HT1080 (cell line): ENCODE measurements around the gene ADGRA1. TPM values are rescaled to one million over a fixed set of nuclear protein-coding genes. Genes with fewer than 3 reads are reported as not detected.

Experiments
- DNase-seq: peaks from one replicate; pipeline ENCODE4 v3.0.0-alpha.2; 2015; ENCODE audit warnings: low read depth
- total RNA-seq: library from RNA; depleted of rRNA; stranded (reverse); fragments of >200 nt; shearing (Covaris generic); gene quantifications from 2 replicates; pipeline ENCODE4 v1.2.3, GENCODE V29; 2014

The ADGRA1 gene
- total RNA-seq, 1 experiment from 2014 or later: not detected

DNA sequence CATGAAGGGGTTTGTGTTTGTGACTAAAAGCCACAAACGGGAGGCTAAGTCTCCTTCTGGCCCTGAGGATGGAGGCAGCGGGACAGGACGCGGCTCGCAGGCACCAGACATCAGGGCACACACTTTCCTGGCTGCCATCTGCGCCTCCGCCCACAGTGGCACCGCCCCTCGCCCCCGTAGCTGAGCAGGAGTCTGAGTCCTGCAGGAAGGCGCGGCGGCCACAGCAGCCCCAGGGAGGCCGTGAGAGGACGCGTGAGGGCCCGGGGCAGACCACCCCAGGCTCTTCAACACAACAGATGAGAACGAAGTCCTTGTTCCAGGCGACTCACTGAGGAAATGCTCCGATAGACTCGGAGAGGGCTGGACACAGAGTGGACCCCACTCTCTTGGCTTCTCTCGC lies 6.6 kb downstream of the ADGRA1 start:
- DNase-seq: no peak

DNA sequence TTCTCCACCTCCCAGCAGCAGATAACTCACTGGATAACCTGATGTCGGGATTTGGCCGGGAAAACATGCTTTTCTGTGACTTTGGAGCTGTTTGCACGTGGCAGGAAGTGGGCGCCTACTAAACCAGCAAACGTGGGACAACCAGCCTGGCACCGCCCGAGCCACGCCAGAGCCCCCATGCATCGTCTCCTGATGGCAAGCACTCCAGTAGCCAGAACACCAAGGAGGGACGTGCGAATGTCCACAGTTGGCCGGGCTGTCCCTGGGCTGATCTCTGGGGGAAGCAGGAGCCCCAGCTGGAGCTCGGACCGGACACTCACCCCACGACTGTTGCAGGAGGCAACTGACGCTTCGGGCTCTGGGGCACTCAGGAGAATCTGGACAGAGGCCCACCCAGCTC lies 7.1 kb downstream of the ADGRA1 start:
- DNase-seq: no peak

DNA sequence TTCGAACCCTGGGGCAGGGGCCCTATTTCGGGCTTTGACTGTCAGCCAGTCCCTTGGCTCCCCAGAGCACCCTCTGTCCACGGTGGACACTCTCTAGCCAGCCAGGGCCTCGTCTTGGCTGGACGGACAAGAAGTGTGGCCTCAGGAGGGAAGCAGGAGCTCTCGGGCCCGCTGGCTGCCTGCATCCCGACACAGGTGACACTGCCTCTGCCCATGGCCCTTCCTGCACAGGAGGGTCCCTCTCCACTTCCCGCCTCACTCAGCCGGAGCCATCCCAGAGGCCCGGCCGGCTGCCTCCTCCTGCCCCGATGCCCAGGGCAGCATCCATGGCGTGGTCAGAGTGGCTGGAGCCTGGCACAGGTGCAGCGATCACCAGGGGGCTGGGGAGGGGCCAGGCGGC lies 7.9 kb downstream of the ADGRA1 start:
- no peak for DNase-seq

DNA sequence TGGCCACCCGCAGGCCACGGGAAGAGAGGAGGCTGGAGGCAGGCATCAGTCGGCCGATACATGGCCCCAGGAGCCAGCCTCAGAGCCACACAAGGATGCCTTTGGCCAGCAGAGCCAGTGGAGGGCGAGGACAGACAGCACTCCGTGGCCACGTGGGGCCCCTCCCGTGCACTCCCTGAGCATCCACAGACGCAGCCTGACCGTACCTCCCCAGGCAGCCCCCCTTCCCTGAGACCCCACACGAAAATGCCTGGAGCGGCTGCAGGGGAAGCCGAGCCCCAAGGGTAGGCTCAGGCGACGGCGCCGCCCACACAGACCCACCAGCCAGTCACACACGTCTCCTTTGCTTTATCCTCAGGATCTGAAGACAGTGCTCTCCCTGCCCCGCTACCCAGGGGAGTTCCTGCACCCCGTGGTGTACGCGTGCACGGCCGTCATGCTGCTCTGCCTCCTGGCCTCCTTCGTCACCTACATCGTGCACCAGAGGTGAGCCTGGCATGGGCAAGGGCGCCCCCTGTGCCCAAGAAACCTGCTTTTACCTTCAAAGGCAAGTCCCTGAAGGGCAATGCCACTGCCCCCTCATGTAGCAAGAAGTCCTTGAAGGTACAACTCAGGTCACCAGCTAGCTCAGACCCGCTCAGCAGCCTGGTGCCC lies 9.0 kb downstream of the ADGRA1 start:
- DNase-seq: no peak

DNA sequence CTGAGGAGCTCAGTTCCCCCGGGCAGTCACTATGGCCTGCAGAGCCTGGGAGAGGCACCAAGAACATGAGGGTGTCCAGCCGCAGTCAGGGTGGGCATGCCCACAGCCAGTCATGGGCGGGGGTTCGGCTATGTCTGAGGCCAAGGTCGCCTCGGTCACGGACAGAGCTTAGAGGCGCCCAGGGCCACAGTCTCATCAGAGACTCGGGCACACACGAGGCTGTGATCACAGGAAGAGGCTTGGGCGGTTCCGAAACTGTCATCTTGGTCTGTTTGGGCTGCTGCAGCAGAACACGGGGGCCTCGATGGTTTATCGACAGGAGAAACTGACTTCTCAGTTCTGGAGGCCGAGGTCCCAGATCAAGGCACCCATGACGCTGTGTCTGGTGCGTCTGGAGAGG lies 9.7 kb downstream of the ADGRA1 start:
- no peak for DNase-seq

DNA sequence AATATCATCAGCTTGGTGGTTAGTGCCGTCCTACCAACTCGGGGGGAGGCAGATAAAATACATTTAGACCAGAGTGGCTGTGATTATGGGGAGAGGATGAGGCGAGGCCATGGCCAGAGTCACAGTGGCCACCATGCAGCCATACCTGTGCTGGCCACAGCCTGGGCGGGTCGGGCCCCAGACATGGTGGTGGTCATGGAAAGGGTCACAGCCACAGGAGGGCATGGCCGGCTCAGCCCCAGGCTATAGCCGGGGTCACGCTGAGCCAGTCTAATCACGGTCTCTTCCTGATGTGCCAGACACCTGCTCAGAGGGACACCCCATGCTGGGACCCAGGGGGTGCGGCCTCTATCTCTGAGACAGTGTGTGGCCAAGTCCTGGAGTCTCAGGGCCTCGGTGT lies 10.2 kb downstream of the ADGRA1 start:
- no peak for DNase-seq

DNA sequence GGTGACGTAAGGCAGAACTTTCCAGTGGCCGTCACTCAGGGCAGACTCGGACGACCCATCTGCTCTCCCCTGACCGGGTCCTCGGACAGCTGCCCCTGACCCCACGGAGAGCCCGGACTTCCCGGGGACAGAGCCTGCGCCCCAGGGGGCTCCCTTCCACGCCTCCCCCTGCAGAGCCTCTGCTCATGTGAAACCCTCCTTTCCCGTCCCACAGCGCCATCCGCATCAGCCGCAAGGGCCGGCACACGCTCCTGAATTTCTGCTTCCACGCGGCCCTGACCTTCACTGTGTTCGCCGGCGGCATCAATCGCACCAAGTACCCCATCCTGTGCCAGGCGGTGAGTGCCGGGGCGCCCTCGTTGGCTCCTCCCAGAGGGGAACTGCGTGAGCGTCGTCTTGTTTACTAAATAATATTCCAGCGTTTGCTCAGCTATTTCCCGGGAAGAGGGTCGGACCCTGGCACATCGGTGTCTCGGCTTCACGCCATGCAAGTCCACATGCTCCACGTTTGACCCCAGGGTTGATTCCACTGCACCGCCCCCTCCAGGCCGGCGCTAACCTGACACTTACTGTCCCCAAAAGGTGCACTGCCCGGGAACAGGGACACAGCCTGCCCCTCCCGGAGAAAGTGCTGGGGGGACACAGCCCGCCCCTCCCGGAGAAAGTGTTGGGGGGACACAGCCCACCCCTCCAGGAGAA lies 10.9 kb downstream of the ADGRA1 start:
- DNase-seq: no peak

DNA sequence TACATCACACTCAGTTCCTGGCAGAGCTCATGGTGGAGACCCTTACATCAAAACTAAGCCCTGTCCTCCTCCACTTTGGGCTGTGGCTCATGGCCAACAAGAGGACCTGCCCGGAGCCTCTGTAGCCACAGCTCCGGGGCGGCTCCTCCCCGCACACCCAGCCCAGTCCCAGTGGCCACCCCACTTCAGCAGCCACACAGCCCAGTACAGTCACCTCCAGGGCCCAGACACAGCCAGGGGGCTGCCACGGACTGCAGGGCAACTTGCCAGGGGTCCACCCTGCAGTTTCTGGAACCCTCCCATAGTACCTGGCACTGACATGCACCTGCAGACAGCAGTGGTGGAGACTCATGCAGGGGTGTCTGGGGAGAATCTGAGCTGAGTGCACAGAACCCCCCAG lies 11.8 kb downstream of the ADGRA1 start:
- DNase-seq: no peak

DNA sequence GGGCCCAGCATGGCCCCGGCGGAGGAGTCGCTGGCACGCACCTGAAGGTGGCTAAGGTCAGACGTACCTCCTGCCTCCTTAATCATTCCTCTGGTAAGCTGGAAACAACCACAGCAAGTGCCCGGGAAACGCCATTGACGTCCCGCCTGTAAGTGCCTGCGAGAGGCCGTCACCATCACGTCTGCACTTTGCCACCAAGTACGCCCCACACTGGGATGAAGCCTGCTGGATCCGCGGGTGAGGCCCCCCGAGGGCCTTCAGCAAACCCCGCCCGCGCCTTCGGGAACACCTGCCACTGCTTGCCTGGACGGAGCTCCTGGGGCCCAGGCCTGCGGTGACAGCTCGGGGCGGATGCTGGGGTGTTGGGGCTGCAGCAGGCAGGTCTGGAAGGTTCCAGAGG lies 12.5 kb downstream of the ADGRA1 start:
- DNase-seq: no peak

DNA sequence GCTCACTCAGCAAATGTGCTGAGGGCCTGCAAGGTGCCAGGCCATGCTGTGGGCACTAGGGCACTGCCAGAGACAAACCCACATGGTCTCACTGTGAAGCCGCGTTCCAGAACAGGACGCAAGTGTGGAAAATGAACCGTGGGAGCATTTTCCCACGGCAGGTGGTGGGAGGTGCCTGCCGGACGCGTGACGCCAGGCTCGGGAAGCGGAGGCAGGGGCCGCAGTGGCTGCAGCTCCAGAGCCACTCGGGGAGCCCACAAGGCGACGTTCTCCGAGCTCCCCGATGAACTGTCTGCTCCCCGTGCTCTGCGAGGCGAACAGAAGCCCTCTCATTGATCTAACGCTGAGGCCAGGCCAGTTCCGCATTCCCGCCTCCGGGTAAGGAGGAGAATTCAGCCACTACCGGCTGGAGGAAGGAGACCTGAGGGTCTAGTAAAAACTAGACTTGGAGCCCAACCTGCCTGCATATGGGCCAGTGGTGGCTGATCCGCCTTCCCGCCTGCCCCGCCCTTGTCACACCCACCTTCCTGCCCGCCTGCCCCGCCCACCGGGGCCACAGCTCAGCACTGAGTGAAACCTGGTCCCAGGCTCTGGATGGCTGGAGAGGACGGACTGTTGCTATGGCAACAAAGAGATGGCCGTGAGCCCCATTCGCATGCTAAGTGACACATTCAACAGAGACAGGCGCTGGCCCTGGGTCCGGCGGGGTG lies 13.1 kb downstream of the ADGRA1 start:
- DNase-seq: peak; percentile 19

DNA sequence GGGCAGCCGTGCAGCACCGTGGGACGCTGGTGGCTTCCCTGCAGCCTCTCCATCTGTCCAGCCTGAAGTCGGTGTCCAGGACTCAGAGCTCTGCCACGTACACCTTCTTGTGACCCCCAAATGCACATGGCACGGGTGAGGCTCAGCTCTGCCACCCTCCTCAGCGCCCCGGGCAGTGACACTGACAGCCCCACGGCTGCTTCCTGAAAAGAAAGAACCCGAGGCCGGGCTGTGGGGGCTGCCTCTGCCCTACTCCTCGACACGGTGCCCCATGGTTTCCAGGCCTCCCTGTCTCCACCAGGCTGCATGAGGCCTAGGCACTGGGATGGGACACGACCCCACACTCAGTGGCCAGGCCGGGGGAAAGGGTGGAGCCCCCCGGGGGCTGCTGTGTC lies 13.7 kb downstream of the ADGRA1 start:
- no peak for DNase-seq

DNA sequence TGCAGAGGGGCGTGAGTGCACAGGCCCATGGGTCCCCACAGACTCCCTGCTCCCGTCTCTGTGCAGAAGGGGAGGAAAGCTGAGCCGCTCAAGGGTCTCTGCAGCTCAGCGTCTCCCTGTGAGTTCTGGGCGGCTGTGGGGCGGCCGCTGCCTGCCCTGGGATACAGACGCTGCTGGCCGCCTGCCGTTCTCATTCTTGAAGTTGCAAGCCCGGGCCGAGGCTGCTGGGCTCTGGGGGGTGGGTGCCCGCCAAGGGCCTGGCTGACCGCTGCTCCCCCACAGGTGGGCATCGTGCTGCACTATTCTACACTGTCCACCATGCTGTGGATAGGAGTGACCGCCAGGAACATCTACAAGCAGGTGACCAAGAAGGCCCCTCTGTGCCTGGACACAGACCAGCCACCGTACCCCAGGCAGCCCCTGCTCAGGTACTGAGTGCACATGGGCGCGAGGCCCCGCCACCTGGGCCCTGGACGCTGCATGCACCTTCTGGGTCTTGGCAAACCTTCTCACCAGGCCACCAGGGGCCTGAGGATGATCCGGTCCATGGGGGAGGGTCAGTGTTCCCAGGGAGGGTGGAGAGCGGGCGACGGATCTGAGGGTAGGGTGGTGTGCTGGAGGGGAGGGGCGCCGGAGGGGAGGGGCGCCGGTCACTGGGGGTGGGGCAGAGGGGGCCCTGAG lies 14.8 kb downstream of the ADGRA1 start:
- DNase-seq: no peak

DNA sequence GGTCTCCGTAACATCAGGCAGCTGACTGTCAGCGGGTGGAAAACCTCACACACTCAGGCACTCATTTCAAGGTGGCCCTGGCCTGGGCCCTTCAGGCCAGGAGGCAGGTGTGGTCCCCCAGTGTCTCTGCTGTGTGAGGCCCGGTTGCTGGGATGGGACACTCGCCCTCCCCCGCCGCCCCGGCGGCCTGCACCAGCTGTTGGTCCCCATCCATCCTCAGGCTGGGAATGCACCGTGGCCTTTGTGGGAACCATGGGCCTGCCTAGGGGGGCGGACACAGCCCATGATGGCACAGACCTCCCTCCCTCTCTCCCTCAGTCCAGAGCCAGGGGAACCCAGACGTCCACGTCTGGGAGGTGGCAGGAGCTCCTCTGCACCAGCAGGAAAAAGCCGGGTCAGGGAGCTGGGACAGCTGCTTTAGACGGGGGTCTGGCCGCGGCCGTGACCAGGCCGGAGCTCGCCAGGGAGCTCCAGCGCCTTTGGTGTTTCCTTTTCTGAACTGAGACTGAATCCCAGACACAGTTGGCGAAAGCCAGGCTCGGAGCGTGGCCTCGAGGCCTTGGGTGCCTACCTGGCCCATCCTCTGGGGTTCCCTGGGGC lies 15.7 kb downstream of the ADGRA1 start:
- DNase-seq: no peak

DNA sequence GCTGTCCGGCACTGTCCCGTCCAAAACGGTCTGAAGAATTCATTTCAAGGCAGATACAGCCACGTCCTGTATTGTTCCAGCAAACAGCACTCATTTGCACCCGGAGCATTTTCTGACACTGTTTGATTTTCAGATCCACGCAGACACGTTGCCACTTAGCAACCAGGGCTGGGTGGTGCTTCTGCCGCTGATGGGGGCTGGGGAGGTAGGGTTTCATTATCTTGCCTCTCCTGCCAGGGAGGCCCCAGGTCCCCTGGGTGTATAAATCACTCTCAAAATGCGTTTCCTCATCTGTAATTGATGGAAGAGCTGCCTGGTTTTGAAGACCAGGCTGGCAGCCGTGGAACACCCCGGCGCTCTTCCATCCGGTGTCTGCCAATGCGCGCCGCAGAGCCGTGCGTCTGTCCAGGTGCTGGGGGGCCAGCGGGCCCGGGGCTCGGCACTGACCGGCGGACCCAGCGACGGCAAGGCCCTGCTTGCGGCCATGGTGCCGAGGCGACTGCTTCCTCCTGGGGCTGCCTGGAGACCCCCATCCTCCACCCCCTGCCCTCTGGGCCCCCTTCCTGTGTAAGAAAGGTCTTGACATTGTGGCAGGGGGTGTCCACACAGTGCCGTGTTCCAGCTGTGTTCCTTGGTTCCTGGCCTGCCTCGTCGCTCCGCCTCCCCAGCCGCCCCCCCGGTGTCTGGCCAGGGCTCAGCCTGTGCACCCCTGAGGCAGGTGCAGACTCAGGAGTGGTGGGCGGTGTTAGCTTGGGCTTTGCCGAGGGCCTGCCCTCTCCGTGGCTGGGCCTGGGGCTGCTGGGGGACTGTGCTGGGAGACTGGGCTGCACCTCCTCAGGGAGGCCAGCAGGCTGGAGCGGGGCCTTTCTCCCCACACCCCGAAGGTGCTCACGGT lies 16.6 kb downstream of the ADGRA1 start:
- no peak for DNase-seq

DNA sequence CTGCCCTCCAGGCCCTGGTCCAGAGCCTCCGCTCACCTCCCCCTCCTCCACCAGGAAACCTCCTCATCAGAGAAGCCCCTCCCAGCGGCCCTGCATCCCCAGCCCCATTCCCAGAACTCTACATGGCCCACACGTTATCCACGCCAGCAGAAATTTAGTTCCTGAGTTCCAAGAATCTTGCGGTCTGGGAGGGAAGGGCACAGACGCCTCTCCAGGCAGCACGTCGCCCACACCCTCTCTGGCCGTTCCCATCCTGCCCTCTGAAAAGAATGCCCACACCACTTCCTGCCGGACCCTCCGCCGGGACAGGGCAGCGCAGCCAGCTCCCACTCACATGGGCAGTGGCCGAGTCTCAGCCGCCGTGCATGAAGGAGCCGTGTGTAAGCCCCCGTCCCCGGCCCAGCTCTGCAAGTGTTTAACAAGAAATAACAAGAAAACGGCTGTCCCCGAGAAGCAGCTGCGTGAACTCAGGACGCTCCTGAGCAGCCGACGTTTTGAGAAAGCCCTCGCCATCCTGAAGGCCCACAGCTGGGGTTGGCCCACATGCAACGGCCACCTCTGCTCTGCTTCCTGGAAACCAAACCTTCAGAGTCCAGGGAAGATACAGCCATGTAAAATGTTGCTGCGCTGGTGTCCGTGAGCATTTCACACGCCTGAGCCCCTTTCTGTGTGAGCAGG lies 17.4 kb downstream of the ADGRA1 start:
- DNase-seq: no peak

DNA sequence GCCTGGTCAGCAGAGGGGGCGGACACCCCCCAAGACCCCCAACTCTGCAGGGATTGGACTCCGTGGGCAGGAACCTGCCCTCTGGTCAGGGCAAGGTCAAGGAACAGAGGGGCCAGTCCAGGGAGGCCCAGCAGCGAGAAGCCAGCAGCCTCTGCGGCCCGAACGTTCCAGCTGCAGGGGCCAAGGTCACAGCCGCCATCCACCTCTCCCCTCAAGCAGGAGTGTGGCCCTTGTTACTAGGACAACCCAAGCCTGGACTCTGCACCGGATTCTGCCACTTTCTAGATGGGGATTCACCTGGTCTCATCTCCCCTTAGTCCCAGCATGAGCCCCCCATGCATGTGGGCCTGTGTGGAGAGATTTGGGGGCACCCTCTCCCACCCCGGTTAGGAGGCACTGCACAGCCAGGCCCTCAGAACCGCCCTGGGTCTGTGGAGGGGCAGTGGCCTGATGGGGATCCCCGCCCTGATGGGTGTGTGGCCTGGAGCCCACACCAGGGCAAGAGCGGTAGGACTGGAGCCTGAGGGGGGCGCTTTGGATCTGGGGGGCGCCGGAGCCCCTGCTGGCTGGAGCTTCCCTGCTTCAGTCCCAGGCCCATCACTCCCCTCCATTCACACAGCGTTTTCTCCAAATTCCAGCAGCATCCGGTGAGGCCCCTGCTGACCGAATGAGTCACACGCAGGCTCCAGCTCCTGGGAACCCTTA lies 18.1 kb downstream of the ADGRA1 start:
- no peak for DNase-seq

DNA sequence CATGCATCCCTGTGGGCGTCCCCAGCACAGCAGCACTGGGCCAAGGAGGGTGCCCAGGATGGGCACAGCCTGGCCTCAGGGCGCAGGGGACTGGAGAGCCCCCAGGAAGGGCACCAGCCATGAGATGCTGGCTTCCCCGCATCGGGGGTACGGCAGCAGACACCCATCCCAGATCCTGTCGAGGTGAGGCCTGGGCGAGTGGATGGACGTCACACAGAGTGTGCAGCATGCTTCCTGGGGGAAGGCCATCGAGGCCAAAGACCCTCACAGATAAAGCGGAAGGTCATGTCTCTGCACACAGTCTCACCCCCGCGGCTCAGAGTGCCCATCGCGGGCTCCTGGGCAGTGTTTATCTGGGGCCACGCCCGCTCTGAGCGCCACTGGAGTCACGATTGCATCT lies 18.8 kb downstream of the ADGRA1 start:
- no peak for DNase-seq

DNA sequence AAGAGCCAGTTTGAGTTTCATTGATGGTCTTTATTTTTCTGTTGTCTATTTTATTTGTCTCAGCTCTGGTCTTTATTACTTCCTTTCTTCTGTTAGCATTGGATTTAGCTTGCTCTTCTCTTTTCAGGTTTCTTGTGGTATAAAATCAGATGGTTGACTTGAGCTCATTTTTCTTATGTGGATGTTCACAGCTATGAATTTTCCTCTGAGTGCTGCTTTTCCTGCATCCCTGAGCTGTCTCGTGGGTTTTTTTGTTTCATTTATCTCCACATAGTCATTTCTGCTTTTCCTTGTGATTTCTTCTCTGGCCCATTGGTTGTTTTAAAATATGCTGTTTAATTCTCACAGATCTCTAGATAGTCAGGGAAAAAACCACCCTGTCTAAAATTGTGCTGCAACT lies 19.7 kb downstream of the ADGRA1 start:
- DNase-seq: no peak

DNA sequence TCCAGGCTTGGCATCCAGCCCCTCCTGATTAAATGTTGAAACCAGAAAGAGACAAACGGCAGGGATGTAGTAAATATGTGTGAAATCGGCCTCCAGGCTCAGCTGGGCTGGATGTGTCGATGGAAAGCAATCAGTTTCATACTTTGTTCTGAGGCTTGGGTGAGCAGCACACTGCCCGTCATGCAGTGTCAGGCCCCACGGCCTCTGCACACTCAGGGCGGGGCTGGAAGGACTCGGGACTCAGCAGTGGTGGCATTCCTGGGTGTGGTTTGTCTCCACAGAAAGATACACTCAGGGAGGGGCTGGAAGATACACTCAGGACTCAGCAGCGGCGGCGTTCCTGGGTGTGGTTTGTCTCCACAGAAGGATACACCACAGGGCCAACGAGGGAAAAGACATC lies 22.0 kb downstream of the ADGRA1 start:
- no peak for DNase-seq

DNA sequence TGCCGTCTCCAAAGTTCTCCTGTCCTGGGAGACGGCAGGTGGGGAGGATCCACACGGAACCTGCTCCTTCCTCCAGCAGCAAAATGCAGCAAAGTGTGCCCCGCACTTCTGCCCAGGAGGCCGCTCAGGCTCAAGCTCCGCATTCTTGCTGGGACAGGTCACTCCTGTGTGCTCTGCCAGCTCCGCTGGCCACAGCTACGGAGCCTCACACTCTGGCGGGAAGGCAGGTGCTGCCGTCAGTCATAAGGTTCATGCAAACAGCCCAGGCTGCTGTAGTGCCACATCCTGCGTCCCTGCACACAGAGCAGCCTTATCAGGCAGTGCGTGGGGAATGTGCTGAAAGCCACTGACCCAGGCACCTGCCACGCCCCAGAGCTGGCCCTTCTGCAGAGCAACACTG lies 22.4 kb downstream of the ADGRA1 start:
- no peak for DNase-seq
